Left hindlimb (tissue), 1 donor: ENCODE data around the gene SYNPO.

Experiments used
- DNase-seq: peaks from one replicate; pipeline ENCODE4 v3.0.0-alpha.2; 2018

Gene SYNPO

DNA sequence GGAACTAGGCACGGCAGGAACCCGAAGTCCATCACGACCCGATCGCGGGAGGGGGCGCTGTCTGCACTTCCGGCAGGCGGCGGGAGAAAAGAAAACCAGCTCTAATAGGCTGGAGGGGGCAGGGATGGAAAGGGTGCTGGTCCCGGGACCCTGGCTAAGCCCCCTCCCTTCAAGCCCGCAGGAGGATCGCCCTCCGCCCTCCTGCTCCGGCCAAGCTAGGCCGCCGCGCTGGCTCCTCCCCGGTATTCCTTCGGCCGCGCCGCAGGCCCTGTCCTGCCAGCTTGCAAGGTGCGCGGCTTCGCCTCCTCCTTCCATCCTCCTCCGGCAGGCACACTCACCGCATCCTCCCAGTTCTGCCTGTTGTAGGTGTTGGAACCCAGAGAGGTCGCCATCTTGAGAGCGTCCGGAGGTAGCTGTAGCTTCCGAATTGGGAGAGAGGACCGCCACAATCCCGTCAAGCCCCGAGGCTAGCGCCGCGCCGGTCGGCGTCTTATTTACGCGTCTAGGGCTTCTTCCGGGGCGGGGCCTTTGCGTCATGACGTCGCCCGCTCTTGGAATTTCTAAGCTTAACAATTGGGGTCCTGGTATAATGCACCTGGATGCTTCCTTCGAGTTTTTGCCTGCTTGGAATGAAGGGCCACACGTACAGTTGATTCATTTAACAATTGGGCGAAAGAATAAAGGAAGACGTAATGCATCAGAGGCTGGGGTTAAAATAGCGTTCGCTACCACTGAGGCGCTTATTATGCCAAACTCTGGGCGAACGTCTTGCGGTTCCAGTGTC lies 60.3 kb downstream of the SYNPO start, which contains the start of gene RBM22:
TSS of gene RBM22 (minus strand) at position 469 of the 784 bp plus-strand sequence. CDS start at position 392, 77 bp downstream.
- DNase-seq, result peak; percentile 94

DNA sequence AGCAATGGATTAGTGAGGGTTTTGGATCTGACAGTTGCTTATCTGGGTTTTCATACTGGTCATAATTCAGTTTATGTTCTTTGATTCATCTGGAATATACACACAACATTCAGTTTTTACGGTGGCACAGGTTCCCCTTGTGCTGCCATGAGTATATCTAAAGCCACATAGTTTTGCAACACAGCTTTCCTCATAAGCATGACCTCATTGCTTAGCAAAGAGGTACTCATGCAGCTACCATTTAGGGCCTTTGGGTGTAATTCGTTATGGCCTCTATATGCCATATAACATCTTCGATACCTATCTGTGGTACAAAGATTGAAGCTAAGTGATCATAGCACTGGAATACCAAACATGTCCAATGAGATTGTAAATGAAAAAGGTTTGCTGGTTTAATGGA lies 63.3 kb downstream of the SYNPO start:
- DNase-seq, result no peak

DNA sequence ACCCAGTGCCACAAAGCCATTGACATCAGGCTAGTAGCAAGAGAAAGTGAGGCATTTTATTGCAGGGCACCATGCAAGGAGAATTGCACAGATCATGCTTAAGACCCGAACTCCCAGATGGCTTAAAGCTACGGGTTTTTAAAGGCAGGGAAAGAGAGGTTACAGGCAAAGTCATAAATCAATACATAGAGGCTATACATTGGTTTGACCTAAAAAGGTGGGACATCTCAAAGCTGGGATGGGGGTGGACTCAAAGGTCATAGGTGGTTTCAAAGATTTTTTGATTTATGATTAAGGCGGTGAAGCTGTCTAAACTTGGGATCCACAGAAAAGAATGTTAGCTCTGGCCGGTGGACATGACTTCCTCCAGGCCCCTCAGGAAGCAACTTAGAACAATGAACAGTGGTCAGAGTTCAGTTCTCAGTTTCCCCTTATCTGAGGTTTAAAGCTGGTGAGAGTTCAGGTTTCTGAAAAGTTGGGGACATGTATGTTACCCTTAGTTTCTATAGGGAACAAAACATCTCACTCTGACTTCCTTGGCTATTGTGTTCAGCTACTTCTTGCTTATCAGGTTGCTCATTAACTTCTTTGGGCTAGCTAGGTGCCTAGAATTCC lies 66.4 kb downstream of the SYNPO start:
- no peak for DNase-seq
